Epidermal melanocyte (primary cell): ENCODE results near the gene CACNA1C.

Experiments used
- DNase-seq: peaks from one replicate; pipeline ENCODE4 v3.0.0; 2011; ENCODE audit warnings: low spot score; ENCODE audit not compliant: insufficient read length

Gene CACNA1C

GRCh38 chr12:2653461-2653965 lies 600.7 kb downstream of the CACNA1C start:
- no peak for DNase-seq

DNA sequence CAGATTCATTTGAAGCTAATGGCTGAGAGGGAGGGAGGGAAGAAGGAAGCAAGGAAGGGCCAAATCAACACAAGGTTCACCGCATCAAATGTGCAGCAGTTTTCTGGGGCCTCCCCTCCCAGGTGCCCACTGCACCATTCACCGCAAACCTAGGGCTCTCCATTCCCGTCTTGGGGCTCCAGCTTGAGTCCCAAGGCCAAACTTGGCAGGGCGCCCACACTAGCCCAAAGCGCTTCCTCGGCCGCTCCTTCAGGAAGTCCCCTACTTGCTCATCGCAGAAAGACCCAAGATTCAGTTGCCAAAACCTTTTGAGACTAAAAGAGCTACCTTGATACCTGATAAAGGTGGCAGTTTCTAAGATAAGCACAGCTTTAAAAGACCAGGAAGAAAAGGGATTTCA lies 601.5 kb downstream of the CACNA1C start:
- no peak for DNase-seq

- no peak for DNase-seq
Measured at GRCh38 chr12:2654741-2655140, 602.0 kb downstream of the CACNA1C start.

DNA sequence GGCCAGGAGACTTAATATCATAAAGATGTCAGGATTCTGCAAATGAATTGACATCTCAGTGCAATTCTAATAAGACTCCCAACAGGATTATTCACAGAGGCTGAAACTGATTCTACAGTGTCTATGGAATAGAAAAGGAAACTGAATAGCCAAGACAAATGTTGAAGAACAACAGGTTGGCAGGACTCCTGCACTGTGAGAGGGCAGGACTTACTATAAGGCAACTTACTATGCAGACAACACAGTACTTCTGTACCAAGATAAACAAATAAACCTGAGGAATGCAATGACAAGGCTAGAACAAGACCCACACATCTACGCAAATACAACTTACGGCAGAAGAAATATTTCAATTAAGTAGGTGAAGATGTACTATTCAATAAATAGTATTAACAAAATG lies 609.7 kb downstream of the CACNA1C start:
- no peak for DNase-seq

- DNase-seq = no peak
Measured at GRCh38 chr12:2664721-2665577, 612.2 kb downstream of the CACNA1C start.

DNA sequence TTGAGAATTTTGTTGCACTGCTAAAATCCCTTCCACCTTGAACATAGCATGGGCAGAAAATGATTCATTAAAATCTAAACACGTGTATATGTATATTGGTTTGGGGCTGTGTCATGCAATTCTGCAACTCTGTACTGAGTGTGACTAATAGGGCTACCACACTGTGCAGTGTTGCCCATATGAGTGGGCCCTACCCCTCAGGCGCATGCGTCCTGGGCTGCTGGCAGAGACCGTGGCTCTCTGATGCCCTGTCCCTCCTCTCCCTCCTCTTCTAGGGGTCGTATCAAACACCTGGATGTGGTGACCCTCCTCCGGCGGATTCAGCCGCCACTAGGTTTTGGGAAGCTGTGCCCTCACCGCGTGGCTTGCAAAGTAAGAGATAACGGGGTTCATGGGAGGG lies 613.6 kb downstream of the CACNA1C start:
- no peak for DNase-seq

- no peak for DNase-seq
Measured at GRCh38 chr12:2666846-2667245, 614.1 kb downstream of the CACNA1C start.

DNA sequence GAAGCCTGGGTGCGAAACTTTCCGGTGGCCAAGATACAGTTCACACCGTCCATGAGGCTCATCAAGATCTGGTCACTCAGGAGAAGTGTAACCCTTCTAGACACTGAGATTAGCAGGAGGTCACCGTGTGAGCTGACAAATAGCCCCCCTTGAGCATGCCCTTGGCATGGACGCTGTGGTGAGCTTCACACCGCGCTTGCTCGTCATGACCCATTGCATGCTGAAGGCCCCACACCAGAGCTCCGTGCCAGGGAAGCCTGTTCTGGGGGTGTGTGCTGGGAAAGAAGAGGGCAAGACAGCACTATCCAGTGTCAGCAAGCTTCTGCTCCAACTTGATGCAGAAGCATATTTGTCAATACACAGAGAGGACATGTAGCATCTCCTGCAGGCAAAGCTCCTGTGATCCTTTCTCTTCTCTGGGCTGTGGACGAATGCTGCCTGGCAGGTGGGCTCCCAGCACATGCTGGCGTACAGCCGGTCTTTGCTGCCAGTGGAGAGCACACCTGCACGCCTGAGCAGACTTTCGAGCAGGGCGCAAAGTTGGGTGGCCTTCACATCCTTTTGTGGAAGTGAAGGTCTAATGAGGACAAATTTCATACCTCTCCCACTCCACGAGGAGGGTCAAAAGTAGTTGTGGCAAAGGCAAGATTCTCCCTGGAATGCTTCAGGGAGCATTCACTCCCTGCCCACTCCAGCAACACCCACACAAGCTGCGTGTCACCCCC lies 615.1 kb downstream of the CACNA1C start:
- DNase-seq = no peak

DNA sequence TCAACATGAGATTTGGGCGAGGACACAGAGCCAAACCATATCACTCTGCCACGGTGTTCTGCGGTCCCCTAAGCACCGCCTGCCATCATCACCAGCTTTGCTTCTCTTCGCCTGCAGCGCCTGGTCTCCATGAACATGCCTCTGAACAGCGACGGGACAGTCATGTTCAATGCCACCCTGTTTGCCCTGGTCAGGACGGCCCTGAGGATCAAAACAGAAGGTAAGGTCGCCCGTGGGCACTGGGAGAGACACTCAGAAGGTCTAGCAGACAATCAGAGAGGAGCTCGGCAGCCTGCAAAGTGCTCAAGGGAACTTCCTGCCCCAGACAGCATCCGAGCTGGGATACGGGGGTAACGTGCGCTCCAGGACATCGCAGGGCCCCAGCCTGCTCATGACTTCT lies 616.0 kb downstream of the CACNA1C start:
- DNase-seq = no peak

GRCh38 chr12:2669560-2669959 lies 616.8 kb downstream of the CACNA1C start:
- no peak for DNase-seq

DNA sequence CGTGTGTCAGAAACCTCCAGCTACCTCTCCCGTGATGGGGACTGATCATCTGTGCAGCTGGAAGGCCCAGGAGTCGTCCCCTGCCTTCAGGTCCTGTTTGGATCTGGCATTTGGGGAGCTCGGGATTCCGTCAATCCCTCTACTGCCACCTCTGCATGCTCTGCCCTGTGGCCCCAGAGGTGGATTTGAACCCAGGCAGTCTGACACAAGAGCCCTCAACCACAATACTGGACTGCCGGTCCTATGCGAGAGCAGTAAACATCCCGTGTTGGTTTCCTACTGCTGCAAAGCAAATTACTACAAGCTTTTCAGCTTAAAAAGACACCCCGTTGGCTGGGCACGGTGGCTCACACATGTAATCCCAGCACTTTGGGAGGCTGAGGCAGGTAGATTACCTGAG lies 620.1 kb downstream of the CACNA1C start:
- DNase-seq = no peak

DNA sequence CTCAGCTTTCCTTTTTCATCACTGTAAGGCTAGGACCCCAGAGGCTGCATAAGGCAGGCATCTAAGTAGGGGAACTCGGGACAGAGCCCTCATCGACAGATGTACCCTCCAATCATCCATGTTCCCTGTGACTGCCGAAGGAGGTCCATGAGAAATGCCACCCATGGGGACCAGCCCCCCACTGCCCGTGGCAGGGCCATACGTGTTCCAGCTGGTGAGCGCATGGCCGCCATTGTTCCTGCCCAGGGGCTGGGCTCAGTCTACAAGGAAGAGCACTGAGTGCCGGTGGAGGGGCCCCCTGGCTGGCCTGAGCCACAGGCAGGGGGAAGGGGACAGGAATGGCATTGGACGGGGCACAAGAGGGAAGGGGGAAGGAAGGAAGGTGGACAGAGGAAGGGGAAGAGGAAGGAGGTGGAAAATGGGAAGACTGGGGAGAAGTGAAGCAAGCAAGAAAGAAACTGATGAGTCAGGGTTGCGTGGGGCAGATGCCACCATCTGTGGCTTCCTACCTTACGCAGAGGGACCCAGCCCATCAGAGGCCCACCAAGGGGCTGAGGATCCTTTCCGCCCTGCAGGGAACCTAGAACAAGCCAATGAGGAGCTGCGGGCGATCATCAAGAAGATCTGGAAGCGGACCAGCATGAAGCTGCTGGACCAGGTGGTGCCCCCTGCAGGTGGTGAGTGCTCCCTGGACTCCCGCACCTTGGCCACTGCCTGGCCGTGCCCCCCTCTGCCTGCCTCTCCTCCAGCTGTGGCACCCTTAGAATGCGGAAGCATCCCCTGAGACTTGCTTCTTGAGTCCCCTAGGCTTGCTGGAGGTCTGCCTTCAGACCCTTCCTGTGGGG lies 621.4 kb downstream of the CACNA1C start:
- DNase-seq = no peak

- DNase-seq = no peak
Measured at GRCh38 chr12:2675776-2676175, 623.0 kb downstream of the CACNA1C start.

- DNase-seq = no peak
Measured at GRCh38 chr12:2677142-2677880, 624.5 kb downstream of the CACNA1C start.

DNA sequence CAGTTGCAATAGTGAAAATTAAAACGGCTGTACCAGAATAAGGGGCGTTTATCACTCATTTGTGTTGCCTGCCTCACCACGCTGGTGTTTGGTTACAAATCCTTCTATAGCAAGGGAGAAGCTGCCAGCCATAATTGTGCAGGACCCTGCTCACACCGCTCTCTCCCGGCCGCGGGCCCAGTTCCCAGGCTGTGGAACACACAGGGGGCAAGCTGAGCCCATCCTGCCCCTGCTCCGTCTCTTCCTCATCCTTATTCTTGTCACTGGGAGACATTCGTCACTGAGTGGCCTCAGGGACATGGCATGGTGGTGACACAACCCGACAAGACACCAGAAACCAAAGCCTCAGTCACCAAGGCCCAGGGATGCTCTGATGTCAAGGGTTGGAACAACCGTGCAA lies 625.6 kb downstream of the CACNA1C start:
- DNase-seq = no peak

DNA sequence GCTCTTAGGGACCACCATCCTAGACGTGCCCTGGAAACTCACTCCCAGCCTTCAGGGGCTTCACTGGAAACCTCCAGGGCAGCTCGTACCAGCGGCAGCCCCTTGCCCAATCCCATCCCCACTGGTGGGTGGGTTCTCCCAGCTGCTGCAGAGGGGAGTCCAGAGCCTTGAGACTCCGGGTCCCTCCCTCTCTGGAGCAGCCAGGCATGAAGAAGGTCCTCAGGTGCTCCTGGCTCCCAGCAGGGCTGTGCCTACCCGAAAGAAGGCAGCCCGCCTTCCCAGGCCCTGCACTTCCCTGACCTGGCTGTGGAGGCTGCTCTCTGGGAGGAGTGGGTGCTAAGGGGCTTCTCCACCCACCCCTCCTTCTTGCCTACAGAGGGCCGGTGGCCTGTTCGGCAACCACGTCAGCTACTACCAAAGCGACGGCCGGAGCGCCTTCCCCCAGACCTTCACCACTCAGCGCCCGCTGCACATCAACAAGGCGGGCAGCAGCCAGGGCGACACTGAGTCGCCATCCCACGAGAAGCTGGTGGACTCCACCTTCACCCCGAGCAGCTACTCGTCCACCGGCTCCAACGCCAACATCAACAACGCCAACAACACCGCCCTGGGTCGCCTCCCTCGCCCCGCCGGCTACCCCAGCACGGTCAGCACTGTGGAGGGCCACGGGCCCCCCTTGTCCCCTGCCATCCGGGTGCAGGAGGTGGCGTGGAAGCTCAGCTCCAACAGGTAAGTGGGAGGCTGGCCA lies 626.5 kb downstream of the CACNA1C start:
- no peak for DNase-seq

- no peak for DNase-seq
Measured at GRCh38 chr12:2679816-2680675, 627.3 kb downstream of the CACNA1C start.

DNA sequence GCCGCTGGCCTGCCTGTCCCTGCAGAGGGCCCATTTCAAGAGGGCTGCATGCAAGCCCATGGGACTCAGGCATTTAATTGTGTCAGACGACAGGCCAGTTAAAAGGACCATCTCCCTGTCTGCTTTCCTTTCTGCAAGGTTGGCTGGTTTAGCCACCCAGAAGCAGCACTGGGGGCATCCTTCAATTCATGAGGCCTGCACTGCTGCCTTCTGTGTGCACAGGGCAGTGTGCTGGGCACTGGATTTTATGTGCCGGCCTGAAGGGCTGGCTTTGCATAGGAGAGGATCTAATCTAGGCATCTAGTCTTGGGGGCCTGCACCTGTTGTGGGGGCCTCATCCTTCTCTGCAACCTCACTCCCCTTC lies 627.9 kb downstream of the CACNA1C start:
- DNase-seq = no peak

- DNase-seq = no peak
Measured at GRCh38 chr12:2681450-2682205, 628.8 kb downstream of the CACNA1C start.
